GM23248 (cell line): ENCODE results near the gene DGKQ. TPM values are rescaled to one million over a fixed set of nuclear protein-coding genes. Genes with fewer than 3 reads are reported as not detected.
A peak's percentile ranks its signal among the peaks of the same experiment; 100 is the strongest.

Source experiments
- DNase-seq: peaks from one replicate; pipeline ENCODE4 v3.0.0-alpha.2; 2015
- H2AFZ ChIP-seq: fragments of 200-600 bp; sonication (generic); 2 replicates; pipeline ENCODE4 v1.6.1; 2016; ENCODE audit warnings: antibody characterized with exemption
- H3F3A ChIP-seq: fragments of 200-600 bp; sonication (generic); 2 replicates; pipeline ENCODE4 v1.6.1; 2016; ENCODE audit warnings: mild to moderate bottlenecking, antibody characterized with exemption, mixed run types; ENCODE audit not compliant: insufficient read depth
- H3K27ac ChIP-seq: fragments of 200-600 bp; sonication (generic); 2 replicates; pipeline ENCODE4 v1.5.1; 2016; ENCODE audit warnings: mild to moderate bottlenecking
- H3K27me3 ChIP-seq: fragments of 200-600 bp; sonication (generic); replicated peaks from 2 replicates; pipeline ENCODE4 v1.6.1; 2016; ENCODE audit warnings: mild to moderate bottlenecking; ENCODE audit not compliant: insufficient read depth
- H3K36me3 ChIP-seq: fragments of 200-600 bp; sonication (generic); 2 replicates; pipeline ENCODE4 v1.6.1; 2016; ENCODE audit warnings: low read depth, mild to moderate bottlenecking
- H3K4me1 ChIP-seq: fragments of 200-600 bp; sonication (generic); 2 replicates; pipeline ENCODE4 v1.6.1; 2016; ENCODE audit warnings: mild to moderate bottlenecking; ENCODE audit not compliant: insufficient read depth
- H3K4me2 ChIP-seq: fragments of 200-600 bp; sonication (generic); one replicate; pipeline ENCODE4 v1.6.1; 2016; ENCODE audit warnings: mild to moderate bottlenecking; ENCODE audit not compliant: unreplicated experiment
- H3K4me3 ChIP-seq: fragments of 200-600 bp; sonication (generic); 2 replicates; pipeline ENCODE4 v1.5.1; 2016; ENCODE audit warnings: mild to moderate bottlenecking
- H3K79me2 ChIP-seq: fragments of 200-600 bp; sonication (generic); 2 replicates; pipeline ENCODE4 v1.6.1; 2016; ENCODE audit warnings: mild to moderate bottlenecking; ENCODE audit not compliant: insufficient read depth
- H3K9ac ChIP-seq: fragments of 200-600 bp; sonication (generic); 2 replicates; pipeline ENCODE4 v1.6.1; 2016; ENCODE audit warnings: mild to moderate bottlenecking
- H3K9me2 ChIP-seq: fragments of 200-600 bp; sonication (generic); 2 replicates; pipeline ENCODE4 v1.6.1; 2016; ENCODE audit warnings: mixed run types, mild to moderate bottlenecking, moderate library complexity; ENCODE audit not compliant: insufficient read depth
- H3K9me3 ChIP-seq: fragments of 200-600 bp; sonication (generic); one replicate; pipeline ENCODE4 v1.6.1; 2017; ENCODE audit warnings: low read depth
- H4K20me1 ChIP-seq: fragments of 200-600 bp; sonication (generic); 2 replicates; pipeline ENCODE4 v1.6.0; 2016; ENCODE audit not compliant: insufficient read depth
- EZH2 ChIP-seq: fragments of 200-600 bp; sonication (generic); IDR thresholded peaks from 2 replicates; pipeline ENCODE4 v1.6.1; 2018; ENCODE audit warnings: antibody characterized with exemption, mild to moderate bottlenecking; ENCODE audit not compliant: insufficient read depth, poor library complexity, severe bottlenecking
- EZH2phosphoT487 ChIP-seq: fragments of 200-600 bp; sonication (generic); IDR thresholded peaks from 2 replicates; pipeline ENCODE4 v1.6.1; 2018; ENCODE audit warnings: antibody characterized with exemption, moderate library complexity, mild to moderate bottlenecking, low read depth; ENCODE audit not compliant: insufficient read depth
- WGBS, 2 experiments: methylation state at CpG; one replicate each; pipeline ENCODE4 v1.1.6; 2015 to 2017; ENCODE audit warnings: low lambda C conversion rate in 2 of 2, low coverage in 1 of 2; ENCODE audit errors: missing lambda C conversion rate in 2 of 2; 5-methylcytosine and 5-hydroxymethylcytosine counted together
- in situ Hi-C: fragments of 300-500 bp; cut with MboI; formaldehyde crosslinking; loops from 2 replicates; pipeline ENCODE4 v1.15.0; 2020
- polyA plus RNA-seq: library from polyadenylated mRNA; unstranded; fragments of >200 nt; fragmentation: Nextera tagmentation; extraction: Ambion mirVana; gene quantifications from 2 replicates; pipeline ENCODE4 v1.2.1, GENCODE V29; 2016
- total RNA-seq: library from RNA; depleted of rRNA; stranded (reverse); fragments of >200 nt; shearing (Covaris generic); gene quantifications from 2 replicates; pipeline ENCODE4 v1.2.3, GENCODE V29; 2014

Gene DGKQ
- total and polyA plus RNA-seq, 2 experiments from 2014 or later: 1.9 to 18.2 TPM

GRCh38 chr4:974668-975067, 1.3 kb upstream of the DGKQ start:
- Histone ChIP-seq H3K4me1 (peaks cover 13% of the 10 kb centered on the region), H3K4me2 (no peak overlapping the region), H3K79me2 (peaks cover 14% of the 10 kb centered on the region; the same call in 1 of the 2 replicates), H3F3A (no peaks in the 10 kb centered on the region), H2AFZ (no peak overlapping the region), H3K9ac (no peak overlapping the region), H3K27me3 (no peaks in the 10 kb centered on the region), H3K9me3 (no peaks in the 10 kb centered on the region), H4K20me1 (no peaks in the 10 kb centered on the region), H3K4me3 (no peak overlapping the region), H3K9me2 (no peaks in the 10 kb centered on the region), H3K36me3 (no peaks in the 10 kb centered on the region), H3K27ac (no peak overlapping the region)
- TF ChIP-seq EZH2: no peak
- no peak for TF ChIP-seq EZH2phosphoT487
- 77 to 83% methylated on average over 8 to 9 of the region's 9 CpGs for WGBS, 2 experiments
- in situ Hi-C loops: no loop called here
- no peak for DNase-seq

GRCh38 chr4:972651-973424, 531 bp downstream of the DGKQ start:
- Histone ChIP-seq H3K4me1 (peaks cover 5% of the 10 kb centered on the region; the same call in 1 of the 2 replicates), H3K9me3 (no peaks in the 10 kb centered on the region), H4K20me1 (no peaks in the 10 kb centered on the region), H3K4me2 (peak overlapping the region; percentile 67), H3K9me2 (no peaks in the 10 kb centered on the region), H3F3A (no peaks in the 10 kb centered on the region), H3K27ac (no peak overlapping the region), H3K27me3 (no peaks in the 10 kb centered on the region), H3K79me2 (peaks cover 14% of the 10 kb centered on the region; the same call in 1 of the 2 replicates), H3K9ac (peak overlapping the region; percentile 75), H2AFZ (peak overlapping the region; percentile 36), H3K36me3 (no peaks in the 10 kb centered on the region), H3K4me3 (peak overlapping the region; percentile 77)
- TF ChIP-seq EZH2phosphoT487 (no peak), EZH2 (no peak)
- 1% methylated on average over 40 to 56 of the region's 65 CpGs for WGBS, 2 experiments
- DNase-seq: peak; percentile 64
- in situ Hi-C loops: no loop called here

- no peak for TF ChIP-seq EZH2
- TF ChIP-seq EZH2phosphoT487: no peak
- Histone ChIP-seq H3K36me3 (no peaks in the 10 kb centered on the region), H3F3A (no peaks in the 10 kb centered on the region), H3K4me3 (peak overlapping the region; percentile 77), H3K4me1 (peaks cover 5% of the 10 kb centered on the region; the same call in 1 of the 2 replicates), H4K20me1 (no peaks in the 10 kb centered on the region), H3K9ac (peak overlapping the region; percentile 75), H3K9me2 (no peaks in the 10 kb centered on the region), H3K79me2 (peaks cover 14% of the 10 kb centered on the region; the same call in 1 of the 2 replicates), H3K9me3 (no peaks in the 10 kb centered on the region), H3K27ac (no peak overlapping the region), H3K4me2 (peak overlapping the region; percentile 67), H2AFZ (no peak overlapping the region), H3K27me3 (no peaks in the 10 kb centered on the region)
- in situ Hi-C loops: no loop called here
- WGBS, 2 experiments: 53 to 54% methylated on average over 22 to 24 of the region's 24 CpGs
- DNase-seq: peak; percentile 18
Observed at GRCh38 chr4:971666-972500, 1.5 kb downstream of the DGKQ start.

- H3F3A ChIP-seq: no peaks in the 10 kb centered on the region
- H4K20me1 ChIP-seq: no peaks in the 10 kb centered on the region
- H3K27ac ChIP-seq: no peak overlapping the region
- peaks cover 14% of the 10 kb centered on the region; the same call in 1 of the 2 replicates for H3K79me2 ChIP-seq
- peak; percentile 24 for DNase-seq
- no peaks in the 10 kb centered on the region for H3K9me3 ChIP-seq
- H3K36me3 ChIP-seq: no peaks in the 10 kb centered on the region
- no peak overlapping the region for H3K4me2 ChIP-seq
- H2AFZ ChIP-seq: no peak overlapping the region
- WGBS, 2 experiments: 75 to 80% methylated on average over 17 of the region's 17 CpGs
- H3K9me2 ChIP-seq: no peaks in the 10 kb centered on the region
- TF ChIP-seq EZH2phosphoT487 (no peak), EZH2 (no peak)
- peaks cover 5% of the 10 kb centered on the region; the same call in 1 of the 2 replicates for H3K4me1 ChIP-seq
- no peak overlapping the region for H3K4me3 ChIP-seq
- in situ Hi-C loops: no loop called here
- H3K9ac ChIP-seq: no peak overlapping the region
- no peaks in the 10 kb centered on the region for H3K27me3 ChIP-seq
Observed at GRCh38 chr4:970854-971520, 2.4 kb downstream of the DGKQ start.
